Cardiac fibroblast (primary cell): Measurements from ENCODE around the gene TCF4.
A peak's percentile ranks its signal among the peaks of the same experiment; 100 is the strongest.

Experiments used
- DNase-seq, 2 donors: peaks; one replicate each; pipeline versions ENCODE4 v3.0.0 to v3.0.0-alpha.2; 2010; ENCODE audit warnings: low read depth in 2 of 2
- H3K4me3 ChIP-seq, 2 donors: replicated peaks in 1 of 2; 1 replicate in 1 of 2; 2 replicates in 1 of 2; pipeline ENCODE4 v1.5.1; 2011; ENCODE audit warnings: low read depth in 2 of 2, low read length in 2 of 2, mild to moderate bottlenecking in 2 of 2, moderate library complexity in 1 of 2
- CTCF ChIP-seq: IDR thresholded peaks from one replicate; pipeline ENCODE4 v1.5.1; 2011; ENCODE audit warnings: low read depth, mild to moderate bottlenecking, low read length, inconsistent platforms

TCF4 gene

GRCh38 chr18:55579501-55580270 is 8.3 kb downstream of the TCF4 start:
- TF ChIP-seq CTCF: no peak
- DNase-seq: peak; percentile 37 to 56
- H3K4me3 ChIP-seq: no peak overlapping the region

- no peak for DNase-seq
- TF ChIP-seq CTCF: no peak
- H3K4me3 ChIP-seq: no peak overlapping the region
These were observed 10.0 kb downstream of the TCF4 start for GRCh38 chr18:55577812-55578539.

DNA sequence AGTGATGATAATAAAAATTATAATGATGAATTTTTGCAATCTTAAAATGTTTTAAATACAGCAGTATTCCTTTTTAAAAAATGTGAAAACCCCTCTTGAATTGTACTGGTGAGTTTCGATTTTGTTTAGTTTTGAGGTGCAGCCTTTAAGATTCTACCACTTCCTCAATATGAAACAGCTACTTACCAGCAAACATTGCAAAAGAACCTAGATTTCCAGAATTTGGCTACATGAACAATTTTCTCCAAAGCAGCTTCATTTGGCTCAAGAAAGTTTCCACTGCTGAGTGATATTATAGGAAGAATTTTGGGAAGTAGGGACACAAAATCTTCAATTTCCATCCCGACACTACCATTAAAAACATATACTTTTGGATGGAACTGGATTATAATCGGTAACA is 12.0 kb downstream of the TCF4 start:
- no peak for TF ChIP-seq CTCF
- no peak overlapping the region for H3K4me3 ChIP-seq
- DNase-seq: no peak

- no peak for DNase-seq
- no peak overlapping the region for H3K4me3 ChIP-seq
- TF ChIP-seq CTCF: no peak
These were observed 12.9 kb downstream of the TCF4 start for GRCh38 chr18:55575066-55575465.

- no peak for TF ChIP-seq CTCF
- H3K4me3 ChIP-seq: no peak overlapping the region
- no peak for DNase-seq
These were observed 14.6 kb downstream of the TCF4 start for GRCh38 chr18:55573386-55573785.

DNA sequence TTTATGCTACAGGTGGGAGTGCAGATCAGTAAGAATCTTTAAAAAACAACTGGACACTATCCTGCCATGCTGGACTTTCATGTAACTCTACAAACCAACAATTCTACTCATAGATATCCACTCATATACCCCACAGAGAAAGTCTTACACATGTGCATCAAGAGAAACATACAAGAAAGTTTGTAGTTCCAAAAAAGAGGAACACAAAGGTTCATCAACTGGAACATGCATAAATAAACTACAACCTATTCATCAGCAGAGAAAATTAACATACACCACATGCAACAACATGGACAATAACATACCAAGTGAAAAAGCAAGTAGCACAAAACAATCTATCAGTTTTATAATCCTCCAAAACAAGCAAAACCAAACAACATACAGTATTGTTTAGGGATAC is 17.0 kb downstream of the TCF4 start:
- H3K4me3 ChIP-seq: no peak overlapping the region
- DNase-seq: no peak
- TF ChIP-seq CTCF: no peak
